C4-2B (cell line): ENCODE data around the gene ADGRG6.

Source experiments
- CTCF ChIP-seq: fragments of 450-650 bp; conservative IDR thresholded peaks from 2 replicates; pipeline ENCODE4 v1.5.1; 2017; ENCODE audit warnings: mild to moderate bottlenecking
- ZFX ChIP-seq: fragments of 450-650 bp; IDR thresholded peaks from 2 replicates; pipeline ENCODE4 v1.6.1; 2017

DNA sequence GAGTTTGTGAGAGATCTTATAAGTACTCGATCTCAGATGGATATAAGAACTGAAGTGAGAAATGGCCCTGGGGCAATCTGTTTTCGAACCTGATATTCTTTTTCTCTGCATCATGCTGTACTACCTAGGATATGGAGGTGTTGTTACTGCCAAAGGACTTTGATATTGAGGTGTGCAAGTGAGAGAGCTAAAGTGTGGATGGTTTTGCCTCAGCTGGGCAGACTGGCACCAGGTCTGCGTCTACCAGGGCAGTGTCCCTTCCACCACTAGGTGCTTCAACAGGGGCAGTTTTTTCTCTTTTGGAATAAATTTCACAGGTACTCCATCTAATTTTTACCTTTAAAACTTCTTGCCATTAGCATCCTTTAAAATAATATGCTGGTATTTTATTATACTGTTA, 35.0 kb downstream of the ADGRG6 start:
- no peak for TF ChIP-seq CTCF
- TF ChIP-seq ZFX, result no peak
